Caco-2 (cell line): ENCODE measurements around the gene MPHOSPH6. TPM values are rescaled to one million over a fixed set of nuclear protein-coding genes. Genes with fewer than 3 reads are reported as not detected.

Source experiments
- BruUV-seq: library from RNA; stranded (reverse); fragments of 400-500 nt; replicated peaks from 2 replicates; lab custom pipeline; 2021; lab: Mats Ljungman, UMichigan
- CTCF ChIA-PET: fragments of 300-600 bp; sonication (Branson Sonifier 250); formaldehyde crosslinking; loops from one replicate; lab custom pipeline; 2022; ENCODE audit warnings: antibody characterized with exemption; lab: Charles Lee
- POLR2A ChIA-PET: fragments of 300-600 bp; sonication (Branson Sonifier 250); formaldehyde crosslinking; loops from one replicate; lab custom pipeline; 2022; ENCODE audit warnings: antibody characterized with exemption; lab: Charles Lee
- DNase-seq, 2 experiments: peaks; one replicate each; pipeline versions ENCODE4 v3.0.0 to v3.0.0-alpha.2; 2020 to 2022
- H3K27me3 ChIP-seq: replicated peaks from 2 replicates; pipeline ENCODE4 v1.6.0; 2011; ENCODE audit warnings: low read length; ENCODE audit not compliant: control insufficient read depth, insufficient read depth
- H3K36me3 ChIP-seq: 2 replicates; pipeline ENCODE4 v1.5.1; 2011; ENCODE audit warnings: low read length; ENCODE audit not compliant: control insufficient read depth, insufficient read depth
- H3K4me1 ChIP-seq: fragments of 250-450 bp; sonication (Bioruptor Pico); 2 replicates; pipeline ENCODE4 v1.5.1; 2020; ENCODE audit warnings: mild to moderate bottlenecking
- H3K4me3 ChIP-seq: 2 replicates; pipeline ENCODE4 v1.5.1; 2011; ENCODE audit warnings: low read depth, mild to moderate bottlenecking, control low read depth, low read length
- H3K9me3 ChIP-seq: fragments of 250-450 bp; sonication (Bioruptor Pico); 2 replicates; pipeline ENCODE4 v1.5.1; 2020; ENCODE audit warnings: mild to moderate bottlenecking, moderate library complexity
- H3K27ac Mint-ChIP-seq: one replicate; pipeline ENCODE4 v1.8.0; 2022; ENCODE audit warnings: mixed read lengths; ENCODE audit not compliant: unreplicated experiment
- H3K27me3 Mint-ChIP-seq: one replicate; pipeline ENCODE4 v1.8.0; 2022; ENCODE audit warnings: mixed read lengths; ENCODE audit not compliant: insufficient read depth, unreplicated experiment
- H3K36me3 Mint-ChIP-seq: one replicate; pipeline ENCODE4 v1.8.0; 2022; ENCODE audit warnings: mild to moderate bottlenecking, mixed read lengths; ENCODE audit not compliant: insufficient read depth, unreplicated experiment
- H3K4me1 Mint-ChIP-seq: one replicate; pipeline ENCODE4 v1.8.0; 2022; ENCODE audit warnings: low read depth, mixed read lengths; ENCODE audit not compliant: unreplicated experiment
- H3K4me3 Mint-ChIP-seq: one replicate; pipeline ENCODE4 v1.8.0; 2022; ENCODE audit warnings: mild to moderate bottlenecking, moderate library complexity, mixed read lengths; ENCODE audit not compliant: unreplicated experiment
- H3K9me3 Mint-ChIP-seq: one replicate; pipeline ENCODE4 v1.8.0; 2022; ENCODE audit warnings: mixed read lengths; ENCODE audit not compliant: unreplicated experiment
- intact Hi-C: fragments of 100-400 bp; cut with micrococcal nuclease; formaldehyde crosslinking; loops from one replicate; pipeline ENCODE4 v1.10.0; 2022; ENCODE audit not compliant: unreplicated experiment
- total RNA-seq: library from RNA; stranded (reverse); gene quantifications from 2 replicates; pipeline ENCODE4 v1.2.3, GENCODE V29; 2022
- TF ChIP-seq, protein P1 (sequence below), 2 experiments: fragments of 200-600 bp in 1 of 2; IDR thresholded peaks; 1 replicate in 1 of 2; 2 replicates in 1 of 2; pipeline versions ENCODE4 v1.5.1 to v1.8.0; 2011 to 2022; ENCODE audit warnings: antibody characterized with exemption in 1 of 2, control low read depth in 1 of 2, inconsistent platforms in 1 of 2, low read depth in 1 of 2, low read length in 1 of 2, mild to moderate bottlenecking in 1 of 2, moderate library complexity in 1 of 2; ENCODE audit not compliant: insufficient read depth in 1 of 2, severe bottlenecking in 1 of 2, unreplicated experiment in 1 of 2

Gene MPHOSPH6
- total RNA-seq, 1 experiment from 2014 or later = 41.9 TPM

DNA sequence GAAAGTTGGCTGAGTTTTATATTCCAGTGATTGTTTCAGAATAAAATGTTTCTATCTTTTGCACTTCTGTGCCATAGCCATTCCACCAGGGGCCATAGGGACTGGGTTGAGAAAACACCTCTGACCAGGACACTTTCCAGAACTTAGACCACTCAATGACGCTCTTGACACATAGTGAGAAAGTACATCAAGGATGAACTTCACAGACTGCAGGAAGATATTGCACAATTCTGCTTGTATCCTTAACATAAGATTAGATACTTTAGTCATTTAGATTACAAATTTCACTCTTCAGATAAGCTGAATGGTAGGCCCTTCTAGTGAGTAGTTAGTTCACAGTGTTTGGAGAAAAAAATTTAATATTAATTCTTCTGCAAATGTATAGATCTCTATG, 13.0 kb upstream of the MPHOSPH6 start:
- no peaks in the 10 kb centered on the region for H3K4me1 ChIP-seq
- POLR2A ChIA-PET = no interaction called here
- intact Hi-C loops = no loop called here
- Mint-ChIP-seq H3K9me3 (no peaks in the 10 kb centered on the region), H3K27me3 (peaks cover 10% of the 10 kb centered on the region), H3K27ac (no peak overlapping the region), H3K36me3 (no peaks in the 10 kb centered on the region), H3K4me3 (no peak overlapping the region), H3K4me1 (no peaks in the 10 kb centered on the region)
- BruUV-seq = no TSS peak
- TF ChIP-seq, protein P1, sequence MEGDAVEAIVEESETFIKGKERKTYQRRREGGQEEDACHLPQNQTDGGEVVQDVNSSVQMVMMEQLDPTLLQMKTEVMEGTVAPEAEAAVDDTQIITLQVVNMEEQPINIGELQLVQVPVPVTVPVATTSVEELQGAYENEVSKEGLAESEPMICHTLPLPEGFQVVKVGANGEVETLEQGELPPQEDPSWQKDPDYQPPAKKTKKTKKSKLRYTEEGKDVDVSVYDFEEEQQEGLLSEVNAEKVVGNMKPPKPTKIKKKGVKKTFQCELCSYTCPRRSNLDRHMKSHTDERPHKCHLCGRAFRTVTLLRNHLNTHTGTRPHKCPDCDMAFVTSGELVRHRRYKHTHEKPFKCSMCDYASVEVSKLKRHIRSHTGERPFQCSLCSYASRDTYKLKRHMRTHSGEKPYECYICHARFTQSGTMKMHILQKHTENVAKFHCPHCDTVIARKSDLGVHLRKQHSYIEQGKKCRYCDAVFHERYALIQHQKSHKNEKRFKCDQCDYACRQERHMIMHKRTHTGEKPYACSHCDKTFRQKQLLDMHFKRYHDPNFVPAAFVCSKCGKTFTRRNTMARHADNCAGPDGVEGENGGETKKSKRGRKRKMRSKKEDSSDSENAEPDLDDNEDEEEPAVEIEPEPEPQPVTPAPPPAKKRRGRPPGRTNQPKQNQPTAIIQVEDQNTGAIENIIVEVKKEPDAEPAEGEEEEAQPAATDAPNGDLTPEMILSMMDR (IDR thresholded peaks at IDR 0.05; ENCODE audit: insufficient read depth in 1 of 2, low read depth in 1 of 2, low read length in 1 of 2, severe bottlenecking in 1 of 2, unreplicated experiment in 1 of 2) = no peak
- CTCF ChIA-PET = no interaction called here
- no peaks in the 10 kb centered on the region for H3K9me3 ChIP-seq
- H3K36me3 ChIP-seq = no peaks in the 10 kb centered on the region
- H3K27me3 ChIP-seq = no peaks in the 10 kb centered on the region; the same call in 1 of the 2 replicates
- DNase-seq = no peak
- no peak overlapping the region for H3K4me3 ChIP-seq

DNA sequence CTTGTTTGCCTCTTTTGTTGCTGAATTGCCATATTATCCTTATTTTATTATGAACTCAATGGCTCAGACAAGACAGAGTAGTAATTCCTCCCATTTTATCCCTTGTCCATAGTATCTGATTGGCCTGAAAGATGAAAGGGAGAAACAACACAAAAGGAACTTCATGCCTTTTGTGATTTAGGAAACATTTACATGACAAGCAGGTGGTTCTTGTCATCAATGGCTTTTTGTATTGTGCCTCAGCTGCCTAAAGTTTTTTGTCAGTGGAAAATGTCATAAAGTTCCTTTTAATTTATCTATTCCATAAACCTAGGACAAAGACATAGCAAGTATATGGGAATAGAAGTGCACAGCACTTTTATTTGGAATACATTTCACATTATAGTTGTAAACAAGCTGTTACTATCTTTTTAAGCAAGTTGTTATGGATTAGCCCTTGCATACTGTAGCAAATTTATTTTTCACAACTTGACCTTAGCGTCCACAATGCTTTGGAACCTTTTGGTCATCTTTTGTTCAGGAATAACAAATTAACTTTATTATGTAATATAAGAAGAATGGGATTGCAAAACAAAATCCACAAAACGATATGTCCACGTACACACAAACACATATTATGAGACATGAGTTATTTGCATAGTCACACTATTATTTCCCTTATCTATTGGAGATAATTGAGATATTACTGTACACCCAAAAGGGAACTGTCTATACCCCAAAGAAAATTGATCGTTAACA, 12.4 kb upstream of the MPHOSPH6 start:
- no TSS peak for BruUV-seq
- no peak overlapping the region for H3K4me3 ChIP-seq
- H3K9me3 Mint-ChIP-seq = no peaks in the 10 kb centered on the region
- H3K36me3 ChIP-seq = no peaks in the 10 kb centered on the region
- no peaks in the 10 kb centered on the region; the same call in 1 of the 2 replicates for H3K27me3 ChIP-seq
- DNase-seq = no peak
- H3K36me3 Mint-ChIP-seq = no peaks in the 10 kb centered on the region
- no peaks in the 10 kb centered on the region for H3K4me1 Mint-ChIP-seq
- no peak overlapping the region for H3K27ac Mint-ChIP-seq
- no peak overlapping the region for H3K4me3 Mint-ChIP-seq
- intact Hi-C loops = no loop called here
- no peaks in the 10 kb centered on the region for H3K4me1 ChIP-seq
- H3K9me3 ChIP-seq = no peaks in the 10 kb centered on the region
- ChIA-PET POLR2A (no interaction called here), CTCF (no interaction called here)
- H3K27me3 Mint-ChIP-seq = peaks cover 13% of the 10 kb centered on the region
- TF ChIP-seq, protein P1 (IDR thresholded peaks at IDR 0.05; ENCODE audit: insufficient read depth in 1 of 2, low read depth in 1 of 2, low read length in 1 of 2, severe bottlenecking in 1 of 2, unreplicated experiment in 1 of 2) = no peak

DNA sequence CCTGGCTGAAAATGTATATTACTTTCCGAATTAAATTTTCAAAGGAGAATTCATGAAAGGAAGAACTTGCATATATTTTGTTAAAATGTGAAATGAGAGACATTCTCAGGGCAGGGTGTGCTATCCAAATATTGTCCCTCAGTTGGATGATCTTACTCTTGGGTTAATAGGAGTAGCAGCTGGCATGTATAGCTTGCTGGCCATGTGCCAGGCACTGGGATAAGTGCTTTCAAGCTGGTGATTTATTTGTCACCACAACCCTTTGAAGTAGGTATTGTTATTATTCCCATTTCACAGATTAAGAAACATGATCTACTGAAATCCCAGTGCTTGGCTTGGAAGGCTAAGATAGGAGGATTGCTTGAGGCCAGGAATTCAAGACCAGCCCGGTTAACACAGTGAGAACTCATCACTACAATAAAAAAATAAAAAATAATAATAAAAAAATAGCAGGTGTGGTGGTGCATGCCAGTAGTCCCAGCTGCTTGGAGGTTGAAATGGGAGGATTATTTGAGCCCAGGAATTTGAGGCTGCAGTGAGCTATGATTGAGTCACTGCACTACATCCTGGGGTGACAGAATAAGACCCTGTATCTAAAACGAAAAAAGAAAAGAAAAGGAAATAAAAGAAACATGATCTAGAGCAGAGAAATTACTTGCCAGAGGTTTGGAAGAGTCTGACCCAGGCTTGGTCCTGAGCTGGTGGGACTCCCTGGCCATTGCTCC, 11.6 kb upstream of the MPHOSPH6 start:
- H3K9me3 Mint-ChIP-seq = no peaks in the 10 kb centered on the region
- TF ChIP-seq, protein P1 (IDR thresholded peaks at IDR 0.05; ENCODE audit: insufficient read depth in 1 of 2, low read depth in 1 of 2, low read length in 1 of 2, severe bottlenecking in 1 of 2, unreplicated experiment in 1 of 2) = no peak
- H3K27me3 ChIP-seq = no peaks in the 10 kb centered on the region; the same call in 1 of the 2 replicates
- peaks cover 16% of the 10 kb centered on the region for H3K27me3 Mint-ChIP-seq
- no peak overlapping the region for H3K4me3 Mint-ChIP-seq
- H3K4me1 ChIP-seq = no peaks in the 10 kb centered on the region
- no TSS peak for BruUV-seq
- intact Hi-C loops = no loop called here
- H3K4me1 Mint-ChIP-seq = no peaks in the 10 kb centered on the region
- H3K27ac Mint-ChIP-seq = no peak overlapping the region
- DNase-seq = no peak
- H3K4me3 ChIP-seq = no peak overlapping the region
- no peaks in the 10 kb centered on the region for H3K36me3 Mint-ChIP-seq
- H3K36me3 ChIP-seq = no peaks in the 10 kb centered on the region
- no peaks in the 10 kb centered on the region for H3K9me3 ChIP-seq
- CTCF ChIA-PET = no interaction called here
- POLR2A ChIA-PET = no interaction called here
